Endometrial microvascular endothelial cells (primary cell): ENCODE results near the gene SPTY2D1. TPM values are rescaled to one million over a fixed set of nuclear protein-coding genes. Genes with fewer than 3 reads are reported as not detected.
"Not testable (repeated sequence)": the region's sequence is repeated elsewhere in the genome, so short reads cannot be mapped to it uniquely, and the experiment has no call there.

Experiments used
- in situ Hi-C: cut with HindIII; loops from 2 replicates; pipeline ENCODE4 v1.10.0; 2017; ENCODE audit warnings: low sequenced_read_pairs, low pct_unique_long_range_greater_than_20kb; ENCODE audit errors: inconsistent ontology term
- total RNA-seq: library from RNA; depleted of rRNA; stranded (reverse); fragments of >200 nt; gene quantifications from one replicate; pipeline ENCODE4 v1.2.3, GENCODE V29; 2015; ENCODE audit errors: inconsistent ontology term

Gene SPTY2D1
- total RNA-seq, 1 donor from 2014 or later = 16.8 TPM

DNA sequence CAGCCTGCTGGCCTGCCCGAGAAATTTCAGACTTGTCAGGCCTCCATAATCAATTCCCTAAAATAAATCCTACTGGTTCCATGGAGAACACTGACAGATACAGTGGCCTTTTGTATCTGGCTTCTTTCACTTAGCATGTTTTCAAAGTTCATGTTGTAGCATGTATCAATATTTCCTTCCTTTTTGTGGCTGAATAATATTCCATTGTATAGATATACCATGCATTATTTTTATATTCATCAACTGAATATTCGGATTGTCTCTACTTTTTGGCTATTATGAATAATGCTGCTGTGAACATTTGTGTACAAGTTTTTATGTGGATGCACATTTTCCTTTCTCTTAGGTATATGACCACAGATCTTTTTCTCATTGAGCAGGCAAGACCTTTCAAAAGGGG is 10.4 kb downstream of the SPTY2D1 start:
- in situ Hi-C loops = no loop called here

DNA sequence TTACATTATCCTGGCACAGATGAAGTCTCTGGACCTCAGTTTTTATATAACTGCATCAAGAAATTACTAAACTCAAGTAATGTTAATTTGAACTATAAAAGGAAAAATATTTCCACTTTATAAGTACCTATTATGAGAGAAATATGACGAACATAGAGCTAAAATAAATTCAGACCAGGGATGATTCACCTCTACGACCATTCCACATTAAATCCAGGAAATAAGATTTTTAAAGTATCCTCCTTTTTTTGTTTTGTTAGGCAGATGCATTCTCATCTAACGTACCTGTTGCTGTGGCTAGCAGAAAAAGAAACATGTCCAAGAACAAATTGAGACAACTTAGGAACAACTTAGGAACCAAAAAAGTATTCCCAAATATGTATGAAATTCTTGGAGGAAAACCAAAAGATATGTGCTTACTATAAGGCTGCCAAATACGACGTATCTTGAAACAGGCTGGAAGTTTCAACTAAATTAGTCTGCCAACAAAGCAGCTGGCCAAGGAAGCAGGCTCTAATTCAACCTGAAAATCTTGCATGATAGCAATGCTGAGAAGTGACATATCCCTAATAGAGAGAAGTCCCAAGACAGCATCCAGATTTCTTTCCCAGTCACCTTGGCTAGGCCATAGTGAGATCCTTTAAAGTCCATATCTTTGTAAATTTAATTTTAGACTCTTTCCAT is 15.7 kb downstream of the SPTY2D1 start:
- in situ Hi-C loops = no loop called here

DNA sequence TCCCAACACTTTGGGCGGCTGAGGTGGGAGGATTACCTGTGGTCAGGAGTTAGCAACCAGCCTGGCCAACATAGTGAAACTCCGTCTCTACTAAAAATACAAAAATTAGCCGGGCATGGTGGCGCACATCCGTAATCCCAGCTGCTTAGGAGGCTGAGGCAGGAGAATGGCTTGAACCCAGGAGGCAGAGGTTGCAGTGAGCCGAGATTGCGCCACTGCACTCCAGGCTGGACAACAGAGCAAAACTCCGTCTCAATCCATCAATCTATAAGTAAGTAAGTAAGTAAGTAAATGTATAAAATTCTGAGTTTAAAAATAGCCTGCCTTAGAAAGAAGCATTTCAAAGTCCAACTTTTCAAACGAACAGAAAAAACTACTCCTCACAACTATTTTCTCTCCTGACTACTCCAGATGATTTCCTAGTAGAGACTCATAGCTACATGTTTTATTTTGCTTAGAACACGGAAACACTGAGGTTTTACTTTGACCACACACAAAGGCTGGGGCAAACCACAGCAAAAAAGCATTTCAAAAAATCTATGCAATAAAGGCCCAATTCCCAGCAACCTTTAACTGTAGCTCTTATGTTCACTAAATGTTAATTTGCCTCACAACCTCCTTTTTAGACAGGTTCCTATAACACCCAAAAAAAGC is 16.3 kb downstream of the SPTY2D1 start:
- in situ Hi-C loops = no loop called here

DNA sequence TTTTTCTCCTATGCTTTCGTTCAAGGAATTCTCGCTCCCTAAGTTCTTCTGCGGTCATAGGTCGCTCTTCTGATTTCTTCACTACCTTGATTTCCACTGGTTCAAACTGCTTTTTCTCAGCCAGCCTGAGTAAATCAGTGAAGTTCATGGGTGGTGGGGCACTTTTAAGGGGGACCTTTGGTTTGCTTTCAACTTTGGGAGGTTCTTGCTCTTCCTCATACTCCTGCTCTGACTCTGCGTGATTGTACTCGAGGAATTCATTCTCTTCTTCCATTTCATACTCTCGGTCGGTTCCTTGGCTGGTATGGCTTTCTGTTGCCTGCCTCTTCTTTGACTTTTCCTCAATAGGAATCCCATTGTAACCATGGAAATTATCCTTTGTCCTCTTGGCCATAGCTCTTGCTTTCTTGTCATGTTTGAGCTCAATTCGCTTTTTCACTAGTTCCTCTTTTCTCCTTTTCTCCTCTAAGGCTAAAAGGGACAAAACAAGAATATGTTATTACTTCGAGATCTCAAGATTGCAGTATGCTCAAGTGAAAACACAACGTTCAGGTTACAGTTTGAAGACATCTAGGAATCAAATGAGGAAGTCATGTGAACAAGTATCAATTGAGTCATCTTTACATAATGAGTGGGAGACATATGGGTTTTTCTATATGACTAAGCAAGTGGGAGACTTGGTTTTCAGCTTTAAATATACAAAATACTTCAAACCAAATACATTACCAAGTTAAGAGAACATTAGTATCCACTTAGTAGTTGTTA is 18.3 kb downstream of the SPTY2D1 start:
- in situ Hi-C loops = no loop called here

DNA sequence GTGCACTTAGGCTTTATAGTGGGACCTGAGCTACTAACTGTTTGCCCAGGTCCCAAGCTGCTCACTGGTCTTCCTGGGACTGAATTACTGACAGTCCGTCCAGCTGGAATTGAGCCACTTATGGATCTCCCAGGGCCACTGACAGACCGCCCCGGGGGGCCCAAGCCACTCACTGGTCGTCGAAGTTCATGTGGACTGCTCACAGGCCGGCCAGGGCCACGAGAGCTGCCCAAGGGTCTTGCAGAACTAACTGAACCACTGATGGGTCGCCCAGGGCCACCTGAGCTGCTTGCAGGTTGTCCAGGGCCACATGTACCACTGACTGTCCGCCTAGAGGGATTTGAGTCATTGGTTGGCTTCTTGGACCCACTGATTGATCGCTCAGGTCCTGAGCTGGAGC is 19.5 kb downstream of the SPTY2D1 start:
- in situ Hi-C loops = no loop called here

DNA sequence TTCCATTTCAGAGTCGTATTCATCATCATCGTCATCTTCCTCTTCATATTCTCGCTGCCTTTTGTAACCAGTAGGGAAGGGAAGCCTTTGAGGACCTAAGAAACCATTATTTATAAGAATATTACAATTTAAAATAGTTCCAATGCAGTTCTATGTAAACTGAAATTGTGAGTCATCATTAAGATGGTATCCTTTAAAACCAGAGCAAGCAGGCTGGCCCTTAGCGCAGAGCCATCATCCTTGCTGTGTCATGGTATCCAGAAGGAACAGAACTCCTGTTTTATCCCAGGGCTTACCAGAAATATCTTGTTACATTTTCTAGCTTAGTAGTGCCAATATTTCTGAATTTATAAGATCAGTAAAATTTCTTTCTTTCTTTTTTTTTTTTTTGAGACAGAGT is 21.7 kb downstream of the SPTY2D1 start:
- in situ Hi-C loops = no loop called here

DNA sequence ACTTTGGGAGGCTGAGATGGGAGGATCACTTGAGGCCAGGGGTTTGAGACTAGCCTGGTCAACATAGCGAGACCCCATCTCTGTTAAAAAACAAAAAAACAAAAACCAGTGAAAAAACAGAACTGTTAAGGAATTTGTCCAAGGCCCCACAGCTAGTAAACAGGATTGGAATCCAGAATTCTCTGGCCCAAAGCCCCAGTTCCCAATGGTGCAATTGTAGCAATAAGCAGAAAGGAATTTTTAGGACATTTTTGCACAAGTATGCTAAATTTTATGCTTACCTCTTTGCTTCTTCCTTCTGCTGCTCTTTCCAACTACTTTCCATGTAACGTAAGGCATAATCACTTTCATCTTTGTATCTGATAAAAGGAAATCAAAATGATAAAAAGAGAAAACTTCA is 22.9 kb downstream of the SPTY2D1 start:
- in situ Hi-C loops = no loop called here

DNA sequence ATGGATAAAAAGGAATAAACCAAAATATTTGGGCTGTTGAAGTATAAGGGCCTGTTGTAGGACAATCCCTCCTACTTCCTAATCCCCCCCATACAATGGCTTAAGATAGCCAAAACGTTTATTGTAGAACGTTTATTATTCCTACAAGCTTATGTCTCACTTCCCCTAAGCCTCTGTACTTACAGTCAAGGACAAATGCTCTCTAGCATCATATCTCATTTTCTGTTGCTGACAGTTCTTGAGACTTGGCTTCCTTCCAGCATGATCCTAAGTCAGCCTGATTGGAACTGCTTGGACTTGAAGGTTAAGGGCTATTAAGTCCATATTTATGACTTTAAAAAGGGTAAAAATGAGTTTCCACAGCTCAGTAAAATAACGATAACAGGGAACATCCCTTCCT is 25.8 kb downstream of the SPTY2D1 start:
- in situ Hi-C loops = no loop called here

DNA sequence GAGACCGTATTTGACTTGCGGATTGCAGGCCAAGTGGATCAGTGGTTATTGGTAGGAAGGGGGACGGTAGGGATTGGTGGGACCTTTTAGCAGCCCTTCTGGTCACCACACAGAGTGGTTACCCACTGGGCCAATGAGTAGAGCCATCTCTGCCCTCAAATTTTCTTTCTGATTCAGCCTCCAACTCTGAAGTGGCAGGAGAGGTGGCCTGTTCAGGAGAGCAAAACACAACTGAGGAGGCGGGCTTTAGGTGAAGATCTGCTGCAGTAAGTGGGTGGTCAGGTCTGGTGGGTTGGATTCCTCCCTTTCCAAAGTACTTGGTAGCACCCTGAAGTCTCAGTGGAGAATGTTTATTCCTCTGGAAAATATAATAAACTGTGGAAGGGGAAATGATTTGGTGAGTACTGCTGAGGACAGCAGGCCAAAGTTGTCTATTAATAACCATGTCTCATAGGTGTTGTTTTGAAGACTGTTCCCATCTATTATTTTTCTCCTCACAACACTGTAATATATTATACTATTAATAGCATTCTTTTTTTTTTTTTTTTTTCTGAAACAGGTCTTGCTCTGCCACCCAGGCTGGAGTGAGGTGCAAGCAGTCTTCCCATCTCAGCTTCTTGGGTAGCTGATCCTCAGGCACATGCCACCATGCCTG is 33.1 kb downstream of the SPTY2D1 start:
- in situ Hi-C loops = no loop called here

DNA sequence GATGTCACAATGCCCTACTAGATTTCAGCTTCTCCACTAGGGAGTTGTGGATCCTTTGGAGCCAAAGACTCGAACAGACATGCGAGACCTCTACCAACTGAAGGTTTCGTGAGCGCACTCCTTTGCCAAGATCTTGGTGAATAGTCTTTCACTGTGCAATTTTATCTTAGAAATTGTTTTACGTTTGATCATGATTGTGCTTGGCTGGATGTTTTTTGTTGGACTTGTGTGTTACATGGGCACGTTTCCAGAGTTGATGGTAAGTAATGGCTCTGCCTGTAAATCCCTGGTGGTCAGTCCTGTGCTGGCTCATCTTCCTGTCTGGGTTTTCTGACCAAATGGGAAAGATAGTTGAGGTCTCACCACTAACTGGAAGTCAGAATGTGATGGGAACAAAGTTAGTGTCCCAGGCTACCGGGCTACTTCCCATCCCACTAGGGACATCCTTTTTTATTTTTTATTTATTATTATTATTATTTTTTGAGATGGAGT is 34.4 kb downstream of the SPTY2D1 start, which contains the start of gene MISFA:
Gene MISFA (plus strand): TSS at position 51 of the 492 bp plus-strand sequence. CDS start 140 bp downstream, at position 191.
- in situ Hi-C loops = no loop called here

DNA sequence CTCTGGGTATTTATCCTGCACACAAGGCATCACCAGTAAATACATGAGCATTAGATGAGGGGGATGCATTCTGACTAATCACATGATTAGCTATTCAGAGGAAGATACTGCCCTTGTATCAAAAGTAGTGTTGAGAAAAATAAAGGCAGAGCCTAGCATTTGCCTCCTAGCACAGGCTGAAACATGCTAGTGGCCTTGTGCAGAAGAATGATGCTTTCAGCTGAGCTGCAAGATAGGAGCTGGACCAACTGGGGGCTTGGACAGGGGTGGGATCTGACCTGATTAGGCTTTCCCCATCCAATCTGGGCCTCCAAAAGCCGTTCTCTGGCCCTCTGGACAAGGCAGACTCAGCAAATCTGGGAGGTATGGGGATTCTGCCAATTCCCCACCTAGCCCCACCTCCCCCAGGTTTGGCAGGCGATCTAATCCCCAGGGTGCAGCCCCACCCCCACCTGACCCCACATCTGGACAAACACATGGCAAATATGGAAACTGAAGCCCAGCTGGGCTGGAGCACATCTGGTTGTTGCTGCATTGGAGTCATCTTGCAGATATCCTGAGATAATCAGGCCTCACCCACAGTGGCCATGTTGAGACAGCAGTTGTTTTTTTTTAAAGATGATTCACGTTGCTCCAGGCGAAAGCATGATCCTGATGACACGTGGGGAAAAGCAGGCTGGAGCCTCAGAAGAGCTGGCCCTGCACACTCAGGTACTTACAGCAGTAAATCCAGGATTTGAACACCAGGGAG is 39.0 kb downstream of the SPTY2D1 start:
- in situ Hi-C loops = no loop called here

DNA sequence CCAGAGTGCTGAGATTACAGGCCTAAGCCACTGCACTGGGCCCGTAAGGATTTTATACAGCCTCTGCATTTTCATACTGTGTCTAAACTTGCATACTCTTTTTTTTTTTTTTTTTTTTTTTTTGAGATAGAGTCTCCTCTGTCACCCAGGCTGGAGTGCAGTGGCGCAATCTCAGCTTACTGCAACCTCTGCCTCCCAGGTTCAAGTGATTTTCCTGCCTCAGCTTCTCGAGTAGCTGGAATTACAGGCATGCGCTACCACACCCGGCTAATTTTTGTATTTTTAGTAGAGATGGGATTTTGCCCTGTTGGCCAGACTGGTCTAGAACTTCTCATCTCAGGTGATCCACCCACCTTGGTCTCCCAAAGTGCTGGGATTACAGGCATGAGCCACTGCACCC is 40.1 kb downstream of the SPTY2D1 start:
- in situ Hi-C loops = not testable (repeated sequence)

DNA sequence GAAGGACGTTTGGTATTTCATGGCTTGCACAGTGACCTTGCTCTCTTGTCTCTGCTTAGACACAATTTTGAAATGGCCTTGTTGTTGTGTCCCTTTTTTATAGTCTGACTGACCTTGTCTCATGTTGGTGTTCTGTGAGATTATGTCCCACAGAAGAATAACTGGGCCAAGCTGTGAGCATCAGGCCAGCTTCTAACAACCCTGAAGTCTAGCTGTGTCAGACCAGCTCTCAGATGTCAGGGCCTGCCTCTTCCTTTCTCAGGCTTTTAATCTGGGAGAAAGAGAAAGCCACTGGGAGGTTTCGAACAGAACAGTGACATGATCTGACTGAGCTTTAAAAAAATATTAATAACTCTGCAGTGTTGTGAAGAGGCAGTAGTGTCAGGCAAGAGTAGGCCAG is 43.6 kb downstream of the SPTY2D1 start:
- in situ Hi-C loops = no loop called here

DNA sequence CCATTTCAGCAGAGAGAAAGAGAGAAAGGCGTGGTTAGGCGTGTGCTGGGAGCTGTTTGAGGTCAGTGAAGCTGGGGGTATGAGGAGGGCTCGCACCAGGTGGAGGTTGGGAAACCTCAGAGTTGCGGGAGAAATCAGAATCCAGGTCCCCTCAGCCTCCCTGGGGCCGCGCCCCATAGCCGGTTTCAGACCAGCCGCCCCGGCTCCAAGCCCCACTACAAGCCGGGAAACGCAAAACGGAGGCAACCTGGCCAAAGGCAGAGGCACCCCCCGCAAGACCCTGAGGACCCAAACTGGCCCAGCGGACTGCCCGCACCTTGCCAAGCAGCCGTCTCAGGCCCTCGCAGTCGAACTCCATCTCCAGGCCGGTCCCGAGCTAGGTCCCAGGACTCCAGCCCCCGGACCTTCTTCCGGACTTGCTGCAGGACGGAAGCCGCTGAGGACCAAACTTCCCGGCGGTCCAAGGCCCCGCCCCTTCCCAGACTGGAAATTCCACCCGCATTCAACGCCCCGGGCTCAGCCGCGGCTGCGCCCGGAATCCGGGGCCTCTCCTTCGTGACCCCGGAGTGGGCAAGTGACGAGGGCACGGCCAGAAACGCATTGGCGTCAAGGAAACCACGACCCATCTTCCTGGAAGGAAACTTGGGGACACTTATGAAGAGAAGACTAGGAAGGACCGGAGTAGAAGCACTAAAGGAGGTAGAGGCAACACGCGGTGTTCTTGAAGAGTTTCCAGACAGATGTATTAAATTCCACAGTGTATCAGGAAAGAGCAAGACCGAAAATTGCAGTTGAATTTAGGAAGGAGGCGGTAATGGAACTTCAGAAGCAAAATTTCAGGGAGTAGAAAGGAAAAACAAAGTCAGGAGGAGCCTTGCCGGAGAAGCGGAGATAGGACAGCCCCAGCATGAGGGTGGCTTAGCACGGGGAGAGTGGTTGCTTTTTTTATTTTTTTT is 45.6 kb downstream of the SPTY2D1 start, which contains the start of gene UEVLD:
Gene UEVLD (minus strand): TSS at position 438 of the 956 bp plus-strand sequence. CDS start 80 bp downstream, at position 358.
- in situ Hi-C loops = no loop called here

DNA sequence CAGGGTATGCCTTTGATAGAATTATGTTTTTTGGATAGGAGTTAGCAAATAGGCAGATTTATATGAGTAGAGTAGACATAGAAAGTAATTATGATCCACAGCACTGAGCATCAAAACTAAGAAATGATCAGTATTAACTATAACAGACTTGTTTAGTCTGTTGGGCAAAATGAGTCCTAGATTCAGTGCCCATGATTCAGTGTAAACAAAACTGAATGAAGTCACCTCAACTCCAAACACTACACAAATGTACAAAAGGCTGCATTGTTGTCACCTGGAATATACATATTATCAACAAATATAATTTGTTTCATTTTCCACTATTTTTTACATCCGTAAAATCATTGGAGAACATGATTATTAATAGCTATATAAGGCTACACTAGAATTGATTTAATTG is 52.3 kb downstream of the SPTY2D1 start:
- in situ Hi-C loops = no loop called here

DNA sequence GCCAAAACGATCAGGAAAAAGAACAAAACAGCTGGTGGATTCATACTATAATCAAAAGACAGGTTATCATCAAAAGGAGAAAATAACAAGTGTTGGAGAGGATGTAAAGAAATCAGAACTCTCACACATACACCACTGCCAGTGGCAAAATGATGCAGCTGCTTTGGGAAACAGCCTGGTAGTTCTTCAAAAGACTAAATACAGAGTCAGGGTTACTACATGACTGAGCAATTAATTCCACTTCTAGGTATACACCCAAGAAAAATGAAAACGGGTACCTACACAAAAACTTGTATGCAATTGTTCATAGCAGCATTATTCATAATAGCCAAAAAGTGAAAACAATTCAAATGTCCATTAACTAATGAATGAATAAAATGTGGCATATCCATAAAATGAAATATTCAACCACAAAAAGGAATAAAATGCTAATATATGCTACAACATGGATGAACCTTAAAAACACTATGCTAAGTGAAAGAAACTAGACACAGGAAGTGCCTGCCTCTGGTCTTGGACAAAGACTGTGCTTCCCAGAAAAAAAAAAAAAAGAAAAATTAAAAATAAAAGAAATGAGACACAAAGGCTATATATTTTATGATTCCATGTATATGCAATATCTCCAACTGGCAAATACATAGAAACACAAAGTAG is 53.9 kb downstream of the SPTY2D1 start:
- in situ Hi-C loops = no loop called here

DNA sequence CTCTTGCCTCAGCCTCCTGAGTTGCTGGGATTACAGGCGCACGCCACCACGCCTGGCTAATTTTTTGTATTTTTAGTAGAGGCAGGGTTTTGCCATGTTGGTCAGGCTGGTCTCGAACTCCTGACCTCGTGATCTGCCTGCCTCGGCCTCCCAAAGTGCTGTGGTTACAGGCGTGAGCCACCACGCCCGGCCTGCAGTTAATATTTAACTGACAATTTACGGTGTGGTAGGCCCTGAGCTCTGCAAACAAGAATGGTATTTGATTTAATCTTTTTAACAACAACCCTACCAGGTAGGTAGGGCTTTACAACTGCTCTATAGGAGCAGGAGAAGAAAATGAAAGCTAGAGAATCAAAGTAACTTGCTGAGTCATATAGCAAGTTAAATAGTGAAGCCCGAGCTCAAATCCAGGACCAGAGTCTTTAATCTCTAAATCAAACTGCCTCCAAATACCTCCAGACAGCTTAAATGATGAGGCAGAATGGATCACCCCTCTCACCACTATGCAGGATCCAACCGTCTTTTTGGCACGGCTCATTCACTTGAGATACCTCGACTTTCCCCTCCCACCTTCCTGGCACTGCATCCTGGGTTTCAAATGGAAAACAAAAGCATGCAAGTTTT is 55.1 kb downstream of the SPTY2D1 start:
- in situ Hi-C loops = no loop called here
